ENCODE measurements around the gene AGAP3.

AGAP3 gene

GRCh38 chr7:151088856-151089699 is 2.8 kb downstream of the AGAP3 start:
- peak; percentile 77 for DNase-seq

- DNase-seq: no peak
Measured at GRCh38 chr7:151089893-151090730, 3.8 kb downstream of the AGAP3 start.

- no peak for DNase-seq
Measured at GRCh38 chr7:151091003-151091402, 4.7 kb downstream of the AGAP3 start.

- DNase-seq: peak; percentile 56
Measured at GRCh38 chr7:151091431-151091830, 5.2 kb downstream of the AGAP3 start.

GRCh38 chr7:151091988-151092387 is 5.7 kb downstream of the AGAP3 start:
- no peak for DNase-seq

GRCh38 chr7:151093748-151094147 is 7.5 kb downstream of the AGAP3 start:
- no peak for DNase-seq

GRCh38 chr7:151094675-151095074 is 8.4 kb downstream of the AGAP3 start:
- DNase-seq: no peak

- no peak for DNase-seq
Measured at GRCh38 chr7:151095123-151095797, 9.0 kb downstream of the AGAP3 start.

GRCh38 chr7:151095828-151096475 is 9.7 kb downstream of the AGAP3 start:
- DNase-seq: no peak

- no peak for DNase-seq
Measured at GRCh38 chr7:151099486-151100211, 13.4 kb downstream of the AGAP3 start.

- no peak for DNase-seq
Measured at GRCh38 chr7:151100921-151101320, 14.6 kb downstream of the AGAP3 start.

GRCh38 chr7:151101621-151102396 is 15.5 kb downstream of the AGAP3 start:
- DNase-seq: no peak

- DNase-seq: no peak
Measured at GRCh38 chr7:151102991-151103390, 16.7 kb downstream of the AGAP3 start.

GRCh38 chr7:151103973-151104372 is 17.7 kb downstream of the AGAP3 start:
- DNase-seq: no peak

GRCh38 chr7:151104411-151105235 is 18.3 kb downstream of the AGAP3 start:
- DNase-seq: peak; percentile 37

- DNase-seq: no peak
Measured at GRCh38 chr7:151107882-151108281, 21.6 kb downstream of the AGAP3 start.

GRCh38 chr7:151109094-151110048 is 23.1 kb downstream of the AGAP3 start:
- no peak for DNase-seq

GRCh38 chr7:151110236-151110940 is 24.1 kb downstream of the AGAP3 start:
- no peak for DNase-seq

Data from hematopoietic multipotent progenitor cell treated with erythropoietin and hydrocortisone succinate and interleukin-3 and kit ligand, for 4 days (in vitro differentiated cells).